ENCODE results near the gene SORBS2.

SORBS2 gene

GRCh38 chr4:185835814-185836213 lies 23.8 kb upstream of the SORBS2 start:
- no peak for DNase-seq

DNA sequence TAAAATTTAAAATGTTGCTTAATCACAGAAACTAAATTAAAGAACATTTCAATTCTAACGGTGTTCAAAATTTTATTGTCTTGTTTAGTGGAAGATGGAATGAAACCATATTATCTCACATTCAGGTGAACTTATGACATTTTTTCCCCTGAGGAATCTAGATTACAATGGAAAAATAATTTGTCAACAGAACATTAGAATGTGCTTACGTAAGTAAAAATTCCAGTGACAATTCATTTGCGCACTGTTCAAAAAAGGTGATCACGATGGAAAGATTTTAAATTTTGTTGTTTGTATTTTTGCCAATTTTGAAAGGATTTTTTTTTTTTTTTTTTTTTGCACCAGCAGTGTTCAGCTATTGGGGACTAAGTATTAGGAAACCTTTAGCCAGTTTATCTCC lies 23.3 kb upstream of the SORBS2 start:
- DNase-seq: no peak

GRCh38 chr4:185834778-185835177 lies 22.8 kb upstream of the SORBS2 start:
- DNase-seq: no peak

- DNase-seq: no peak
These were observed 22.1 kb upstream of the SORBS2 start for GRCh38 chr4:185834088-185834487.

DNA sequence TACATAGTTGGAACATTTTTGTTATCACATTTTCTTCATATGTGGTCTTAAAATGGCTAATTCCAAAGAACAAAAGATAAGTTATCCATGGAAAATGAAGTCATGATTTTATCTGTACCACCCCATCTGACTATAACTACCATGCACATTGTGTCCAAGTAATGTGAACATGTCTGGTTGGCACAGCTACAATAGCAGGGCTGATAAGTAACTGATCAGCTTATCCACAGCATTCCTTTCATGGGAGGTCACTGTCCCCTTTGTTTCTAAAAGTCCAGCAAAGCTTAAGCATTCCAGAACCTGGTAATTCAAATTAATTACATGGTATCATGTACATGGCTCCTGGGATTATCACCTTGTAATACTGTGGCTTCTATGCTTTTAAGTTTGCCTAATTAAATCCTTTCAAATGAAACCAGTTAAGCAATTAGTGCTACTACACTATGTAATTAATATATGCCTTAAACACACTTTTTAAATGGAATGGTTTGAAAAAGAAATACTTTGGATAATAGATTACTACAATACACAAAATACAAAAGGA lies 21.1 kb upstream of the SORBS2 start:
- DNase-seq: no peak

- no peak for DNase-seq
These were observed 19.3 kb upstream of the SORBS2 start for GRCh38 chr4:185831125-185831815.

GRCh38 chr4:185830263-185830994 lies 18.4 kb upstream of the SORBS2 start:
- DNase-seq: no peak

DNA sequence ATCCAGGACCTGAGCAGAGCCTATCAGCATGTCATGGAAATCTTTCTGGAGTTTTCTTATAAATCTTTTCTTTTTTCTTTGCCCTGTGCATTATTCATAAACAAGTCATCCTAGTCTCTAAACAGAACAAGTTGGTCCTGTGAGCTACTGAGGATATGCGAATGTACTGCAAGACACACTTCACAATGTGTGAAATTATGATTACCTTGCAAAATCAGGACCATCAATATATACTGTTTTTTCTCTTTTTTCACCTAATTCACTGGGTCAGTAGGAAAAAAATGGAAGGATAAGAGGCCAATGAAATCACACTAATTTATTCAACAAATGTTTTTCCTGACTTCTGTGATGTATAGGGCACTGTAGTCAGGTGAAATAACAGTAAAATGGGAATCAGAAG lies 14.4 kb upstream of the SORBS2 start:
- no peak for DNase-seq

GRCh38 chr4:185825737-185826136 lies 13.7 kb upstream of the SORBS2 start:
- DNase-seq: no peak

DNA sequence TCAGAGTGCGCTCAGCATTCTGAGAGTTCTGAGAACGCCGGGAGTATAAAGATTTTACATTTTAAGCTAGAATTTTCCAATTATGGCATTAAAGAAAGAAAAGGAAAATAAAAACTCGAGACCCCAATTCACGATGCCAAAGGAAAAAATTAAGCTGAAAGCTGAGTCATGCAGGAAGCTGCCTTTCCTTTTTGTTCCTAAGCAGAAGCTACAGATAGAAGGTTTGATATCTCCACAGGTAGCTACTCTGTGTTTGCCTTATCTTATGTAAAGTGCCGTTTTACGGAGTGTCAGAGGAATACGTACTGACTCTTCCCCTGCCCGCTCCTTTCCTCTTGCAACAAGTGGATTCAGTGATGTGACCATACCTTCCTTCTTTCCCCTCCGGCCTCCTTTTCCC lies 10.8 kb upstream of the SORBS2 start:
- DNase-seq: no peak

DNA sequence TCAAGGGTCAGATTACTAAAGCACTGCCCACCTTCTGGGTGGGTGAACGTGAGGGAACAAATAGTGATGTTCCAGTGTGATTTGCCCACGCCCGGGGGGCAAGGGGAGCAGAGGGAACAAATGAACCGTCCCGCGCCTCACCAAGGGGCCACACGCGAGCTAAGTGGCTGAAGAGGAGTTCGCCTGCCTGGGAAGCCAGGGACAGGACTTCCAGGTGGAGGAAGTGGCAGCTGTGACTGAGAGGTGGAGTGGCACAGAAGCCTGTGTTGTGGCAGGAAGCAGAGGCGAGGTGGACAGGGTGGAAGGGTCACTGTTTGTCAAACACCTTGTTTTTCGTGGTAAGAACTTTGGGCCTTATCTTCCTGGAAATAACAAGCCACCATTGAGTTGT lies 9.0 kb upstream of the SORBS2 start:
- no peak for DNase-seq

DNA sequence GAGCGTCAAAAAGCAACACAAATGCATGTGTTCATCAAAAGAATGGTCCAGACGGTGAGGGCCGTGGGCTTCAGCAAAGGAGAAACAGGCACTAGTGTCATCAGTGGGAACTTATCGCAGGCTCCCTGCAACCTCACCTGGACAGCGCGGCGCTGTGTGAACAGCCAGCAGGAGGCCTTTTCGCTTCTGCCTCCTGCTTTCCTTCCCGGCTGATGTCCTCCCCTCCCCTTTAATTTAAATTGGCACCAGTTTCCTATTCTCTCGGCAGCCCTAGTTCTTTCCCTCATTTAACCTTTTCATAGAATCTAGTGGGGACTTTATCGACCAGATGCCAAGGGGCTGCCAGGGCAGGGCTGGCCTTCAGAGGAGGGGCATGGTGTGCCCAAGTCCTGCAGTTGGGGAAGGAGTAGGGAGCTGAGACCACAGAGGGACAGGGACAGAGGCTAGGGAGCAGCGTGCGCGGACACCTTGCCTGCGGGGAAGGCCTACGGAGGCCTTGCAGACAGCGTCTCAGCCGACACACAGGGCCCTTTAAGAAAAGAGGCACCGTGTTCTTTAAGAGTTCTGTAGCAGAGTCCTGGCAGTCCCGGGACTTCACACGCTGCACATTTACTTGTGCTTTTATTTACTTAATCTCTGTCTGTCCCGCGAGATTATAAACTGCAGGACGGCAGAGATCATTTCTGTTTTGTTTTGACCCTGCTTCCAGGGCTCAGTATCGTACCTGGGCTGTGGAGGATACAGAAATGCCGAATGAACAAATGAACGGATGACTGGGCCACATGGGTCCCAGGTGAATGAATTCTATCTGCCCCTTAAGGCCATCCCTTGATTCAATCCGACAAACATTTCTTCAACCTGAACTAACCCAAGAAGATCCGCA lies 8.4 kb upstream of the SORBS2 start:
- no peak for DNase-seq

DNA sequence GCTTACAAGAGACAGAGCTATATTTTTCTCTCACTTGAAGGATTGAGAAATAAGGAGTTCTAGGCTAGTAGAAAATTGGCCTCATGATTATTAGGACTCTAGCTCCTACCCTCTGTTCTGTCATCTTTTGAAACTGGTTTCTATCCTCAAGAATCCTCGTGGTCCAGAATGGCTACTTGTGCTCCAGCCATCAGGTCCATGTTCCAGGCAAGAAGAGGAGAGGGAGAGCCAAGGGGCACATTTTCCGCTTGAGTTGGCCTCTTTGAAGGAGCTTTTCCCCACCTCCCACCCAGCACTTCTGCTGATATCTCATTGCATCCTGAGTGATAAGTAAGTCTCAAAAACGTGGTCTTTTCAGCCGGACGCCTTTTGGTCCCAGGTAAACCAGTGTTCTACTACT lies 7.2 kb upstream of the SORBS2 start:
- no peak for DNase-seq

GRCh38 chr4:185817403-185817818 lies 5.4 kb upstream of the SORBS2 start:
- no peak for DNase-seq

GRCh38 chr4:185813133-185813532 lies 1.1 kb upstream of the SORBS2 start:
- no peak for DNase-seq

DNA sequence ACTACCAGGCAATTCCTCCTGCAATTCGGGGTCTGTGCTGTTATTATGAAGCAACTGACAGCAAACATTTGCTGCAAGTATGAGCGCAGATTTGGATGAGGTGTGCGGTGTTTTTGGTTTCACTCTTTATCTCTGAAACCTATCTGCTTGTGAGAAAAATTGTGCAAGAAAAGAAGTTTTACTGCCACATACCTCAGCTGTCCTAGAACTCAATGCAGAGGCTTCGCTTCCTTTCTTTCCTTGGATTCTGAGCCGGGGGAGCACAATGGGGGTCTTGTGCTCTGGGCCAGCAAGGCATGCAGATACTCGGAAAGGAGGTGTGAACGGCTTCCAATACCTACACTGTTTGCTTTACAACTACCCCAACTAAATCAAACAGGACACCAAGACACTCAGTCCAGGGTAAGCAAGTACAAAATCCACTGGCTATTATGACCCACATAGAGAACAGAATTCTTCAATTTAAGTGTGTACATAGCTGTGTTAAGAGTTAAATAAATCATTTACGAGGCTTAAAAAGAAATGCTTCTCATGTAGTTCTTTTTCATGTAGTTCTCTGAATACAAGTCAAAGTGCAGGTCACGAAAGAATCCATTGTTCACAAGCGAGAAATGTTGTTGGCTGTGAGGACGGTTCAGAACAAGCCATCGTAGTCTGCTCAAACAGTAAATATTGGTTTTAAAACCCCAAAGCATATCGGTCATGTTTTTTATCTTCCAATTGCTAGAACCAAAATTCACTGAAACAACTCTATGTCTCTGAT lies 1.1 kb downstream of the SORBS2 start:
- no peak for DNase-seq

GRCh38 chr4:185809533-185810071 lies 2.4 kb downstream of the SORBS2 start:
- no peak for DNase-seq

DNA sequence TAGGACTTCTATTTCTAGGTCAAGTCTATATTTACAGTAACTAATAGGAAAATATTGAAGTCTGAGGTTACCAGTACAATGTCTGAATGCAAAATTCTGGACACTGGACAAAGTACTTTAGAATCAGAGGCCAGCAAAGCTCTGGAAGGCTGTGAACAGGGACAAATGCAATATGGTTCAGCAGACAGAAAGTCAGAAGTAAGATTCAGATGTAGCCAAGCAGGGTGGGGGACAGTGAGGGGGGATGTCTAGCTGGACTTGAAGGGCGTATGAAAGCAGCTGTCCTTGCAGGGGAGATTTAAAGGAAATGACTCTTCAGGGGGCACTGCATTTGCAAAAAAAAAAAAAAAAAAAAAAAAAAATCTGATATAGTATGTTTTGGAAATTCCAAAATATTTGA lies 2.9 kb downstream of the SORBS2 start:
- DNase-seq: no peak

DNA sequence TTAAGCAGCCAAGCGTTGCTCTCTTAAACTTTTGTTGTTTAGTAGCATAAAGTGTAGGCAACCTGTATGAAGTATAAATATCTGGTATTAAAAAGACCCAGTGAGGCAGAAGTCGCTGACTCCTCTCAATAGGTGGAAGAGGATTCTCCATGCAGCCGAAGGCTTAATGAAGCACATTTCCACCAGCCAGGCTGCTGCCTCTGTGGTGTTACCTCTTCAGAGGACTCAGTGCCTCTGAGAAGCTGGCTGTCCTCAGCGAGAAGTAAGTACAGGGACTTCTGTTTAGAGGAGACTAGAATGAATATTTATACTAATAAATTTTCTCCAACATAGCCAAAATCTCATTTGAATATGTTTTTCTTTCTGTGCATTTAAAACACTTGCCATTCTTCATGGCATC lies 6.0 kb downstream of the SORBS2 start:
- DNase-seq: no peak

DNA sequence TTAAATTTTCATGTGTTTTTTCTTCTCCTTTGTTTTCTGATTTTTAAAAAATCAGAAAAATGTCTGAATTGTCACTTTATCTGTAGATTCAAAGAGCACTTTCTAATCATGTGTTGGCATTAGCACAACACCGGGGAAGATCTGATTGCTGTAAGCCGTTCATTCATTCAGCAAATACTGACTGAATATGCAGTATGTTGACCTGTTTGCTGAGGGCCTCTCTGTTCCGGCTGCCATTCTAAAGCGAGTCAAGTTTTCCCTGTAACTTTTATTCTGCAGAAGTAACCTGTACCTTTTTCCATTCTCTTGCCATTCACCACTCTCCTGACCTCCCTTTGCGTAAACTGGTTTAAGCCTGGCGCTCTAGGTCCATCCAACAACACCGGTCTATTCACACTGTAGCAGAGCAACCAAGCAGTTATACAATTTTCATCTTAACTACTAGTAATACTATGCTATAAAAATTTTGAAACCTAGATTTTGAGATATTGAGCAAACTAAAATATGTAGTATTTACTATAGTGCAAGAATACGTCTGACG lies 6.7 kb downstream of the SORBS2 start:
- no peak for DNase-seq

GRCh38 chr4:185803022-185803421 lies 9.0 kb downstream of the SORBS2 start:
- no peak for DNase-seq

DNA sequence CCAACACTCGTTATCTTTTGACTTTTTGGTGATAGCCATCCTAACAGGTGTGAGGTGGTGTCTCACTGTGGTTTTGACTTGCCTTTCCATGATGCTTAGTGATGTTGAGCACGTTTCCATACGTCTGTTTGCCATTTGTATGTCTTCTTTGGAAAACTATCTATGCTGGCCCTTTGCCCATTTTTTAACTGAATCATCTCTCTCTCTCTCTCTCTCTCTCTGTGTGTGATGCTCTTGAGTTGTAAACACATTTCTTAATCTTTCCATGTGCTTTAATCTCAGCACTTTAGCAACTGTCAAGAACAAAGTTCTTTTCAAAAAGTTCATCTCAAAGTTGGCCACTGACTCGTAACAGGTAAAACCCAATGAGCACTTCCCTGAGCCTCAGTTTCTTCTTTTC lies 10.5 kb downstream of the SORBS2 start:
- DNase-seq: no peak
